Testis (tissue), 2 donors: ENCODE measurements around the gene TBL1X.

Experiments used
- POLR2A ChIP-seq: fragments of 450-650 bp; IDR thresholded peaks from one replicate; pipeline ENCODE4 v1.6.1; 2017; ENCODE audit warnings: antibody characterized with exemption, mild to moderate bottlenecking, moderate library complexity
- TF ChIP-seq, protein P1 (sequence below), 3 experiments: fragments of 450-650 bp in 2 of 3; fragments of 200-600 bp in 1 of 3; sonication (generic) in 1 of 3; IDR thresholded peaks; one replicate each; pipeline ENCODE4 v1.5.1; 2016 to 2019; ENCODE audit warnings: antibody characterized with exemption in 3 of 3, mild to moderate bottlenecking in 2 of 3, moderate library complexity in 1 of 3

DNA sequence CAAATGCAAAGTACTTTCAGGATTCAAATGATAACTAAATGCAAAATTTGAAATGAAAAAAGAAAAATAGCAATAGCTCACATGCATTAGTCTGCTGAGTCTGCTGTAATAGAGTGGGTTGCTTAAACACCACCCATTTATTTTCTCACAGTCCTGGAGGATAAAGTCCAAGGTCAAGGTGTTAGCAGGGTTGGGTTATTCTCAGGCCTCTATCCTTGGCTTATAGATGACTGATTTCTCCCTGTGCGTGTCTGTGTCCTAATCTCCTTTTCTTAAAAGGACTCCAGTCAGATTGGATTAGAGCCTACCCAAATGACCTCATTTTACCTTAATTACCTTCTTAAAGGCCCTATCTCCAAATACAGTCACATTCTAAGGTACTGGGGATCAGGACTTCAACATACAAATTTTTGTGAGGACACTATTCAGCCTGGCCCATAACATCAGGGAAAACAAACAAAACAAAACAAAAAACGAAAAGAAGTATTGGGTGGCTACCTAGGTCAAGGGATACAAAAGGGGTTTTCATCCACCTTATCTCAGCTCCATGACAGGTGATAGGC lies 6.3 kb upstream of the TBL1X start:
- TF ChIP-seq, protein P1, sequence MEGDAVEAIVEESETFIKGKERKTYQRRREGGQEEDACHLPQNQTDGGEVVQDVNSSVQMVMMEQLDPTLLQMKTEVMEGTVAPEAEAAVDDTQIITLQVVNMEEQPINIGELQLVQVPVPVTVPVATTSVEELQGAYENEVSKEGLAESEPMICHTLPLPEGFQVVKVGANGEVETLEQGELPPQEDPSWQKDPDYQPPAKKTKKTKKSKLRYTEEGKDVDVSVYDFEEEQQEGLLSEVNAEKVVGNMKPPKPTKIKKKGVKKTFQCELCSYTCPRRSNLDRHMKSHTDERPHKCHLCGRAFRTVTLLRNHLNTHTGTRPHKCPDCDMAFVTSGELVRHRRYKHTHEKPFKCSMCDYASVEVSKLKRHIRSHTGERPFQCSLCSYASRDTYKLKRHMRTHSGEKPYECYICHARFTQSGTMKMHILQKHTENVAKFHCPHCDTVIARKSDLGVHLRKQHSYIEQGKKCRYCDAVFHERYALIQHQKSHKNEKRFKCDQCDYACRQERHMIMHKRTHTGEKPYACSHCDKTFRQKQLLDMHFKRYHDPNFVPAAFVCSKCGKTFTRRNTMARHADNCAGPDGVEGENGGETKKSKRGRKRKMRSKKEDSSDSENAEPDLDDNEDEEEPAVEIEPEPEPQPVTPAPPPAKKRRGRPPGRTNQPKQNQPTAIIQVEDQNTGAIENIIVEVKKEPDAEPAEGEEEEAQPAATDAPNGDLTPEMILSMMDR (IDR thresholded peaks at IDR 0.05), result no peak
- TF ChIP-seq POLR2A, result no peak
